AG09309 (cell line): ENCODE data around the gene TBX5.

ENCODE experiments used
- DNase-seq: peaks from one replicate; pipeline ENCODE4 v3.0.0-alpha.2; 2010; ENCODE audit warnings: low read depth
- H3K4me3 ChIP-seq: 2 replicates; pipeline ENCODE4 v1.5.1; 2011; ENCODE audit warnings: mild to moderate bottlenecking, low read depth, low read length, moderate library complexity; ENCODE audit not compliant: control insufficient read depth
- CTCF ChIP-seq: IDR thresholded peaks from 2 replicates; pipeline ENCODE4 v1.5.1; 2011; ENCODE audit warnings: mild to moderate bottlenecking, low read depth, low read length, inconsistent platforms; ENCODE audit not compliant: insufficient read depth, control insufficient read depth; ENCODE audit errors: missing control alignments

Gene TBX5

DNA sequence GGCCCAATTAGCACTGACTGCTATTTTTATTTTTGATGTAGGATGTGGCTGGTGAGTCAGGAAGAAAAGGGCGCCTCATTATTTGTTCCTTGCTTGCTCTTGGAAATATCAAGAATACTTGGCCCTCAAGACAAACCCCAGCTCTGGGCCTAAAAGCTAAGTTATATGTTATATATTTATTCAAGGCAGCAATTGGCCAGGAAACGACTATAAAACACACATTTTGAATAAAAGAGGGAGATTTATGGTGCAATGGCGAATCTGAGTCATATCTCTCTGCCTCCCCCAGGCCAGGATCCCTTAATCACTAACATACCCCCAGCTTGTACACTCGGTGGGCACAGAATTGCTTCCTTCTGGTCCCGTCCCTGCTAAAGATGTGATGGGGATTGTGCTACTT lies 63.3 kb downstream of the TBX5 start:
- no peak overlapping the region for H3K4me3 ChIP-seq
- DNase-seq = peak; percentile 33
- TF ChIP-seq CTCF = no peak

DNA sequence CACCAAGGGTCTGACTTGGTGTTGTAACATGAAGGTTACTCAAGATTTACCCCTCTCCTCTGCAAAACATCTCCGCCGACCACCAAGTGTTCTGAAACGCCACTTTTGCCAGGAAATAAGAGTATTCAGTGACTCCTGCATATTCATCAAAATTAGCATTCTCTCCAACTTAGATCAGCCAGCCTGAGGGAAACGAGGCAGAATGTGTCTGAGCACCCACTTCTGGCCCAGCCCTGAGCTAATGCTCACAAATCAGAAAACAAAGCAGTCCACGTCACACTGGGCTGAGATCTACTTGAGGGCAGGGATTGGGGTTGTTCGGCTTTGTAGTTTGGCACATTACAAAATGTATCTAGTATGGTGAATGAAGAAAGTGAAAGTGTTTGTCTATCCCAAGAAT lies 64.3 kb downstream of the TBX5 start:
- no peak for DNase-seq
- TF ChIP-seq CTCF = no peak
- no peak overlapping the region for H3K4me3 ChIP-seq

GRCh38 chr12:114340231-114340630 lies 65.7 kb downstream of the TBX5 start:
- TF ChIP-seq CTCF = no peak
- DNase-seq = no peak

DNA sequence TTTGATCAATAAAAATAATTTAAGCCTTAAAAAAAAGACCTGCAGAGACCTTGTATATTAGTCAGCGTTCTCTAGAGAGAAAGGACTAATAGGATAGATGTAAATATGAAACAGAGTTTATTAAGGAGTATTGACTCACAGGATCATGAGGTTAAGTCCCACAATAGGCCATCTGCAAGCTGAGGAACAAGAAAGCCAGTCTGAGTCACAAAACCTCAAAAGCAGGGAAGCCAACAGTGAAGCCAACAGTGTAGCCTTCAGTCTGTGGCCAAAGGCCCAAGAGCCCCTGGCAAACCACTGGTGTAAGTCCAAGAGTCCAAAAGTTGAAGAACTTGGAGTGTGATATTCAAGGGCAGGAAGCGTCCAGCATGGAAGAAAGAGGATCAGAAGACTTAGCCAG lies 66.3 kb downstream of the TBX5 start:
- H3K4me3 ChIP-seq = no peak overlapping the region
- DNase-seq = peak; percentile 75
- TF ChIP-seq CTCF = no peak

More at GRCh38 chr12:114340231-114340630, 65.7 kb downstream of the TBX5 start:
- H3K4me3 ChIP-seq = no peak overlapping the region

DNA sequence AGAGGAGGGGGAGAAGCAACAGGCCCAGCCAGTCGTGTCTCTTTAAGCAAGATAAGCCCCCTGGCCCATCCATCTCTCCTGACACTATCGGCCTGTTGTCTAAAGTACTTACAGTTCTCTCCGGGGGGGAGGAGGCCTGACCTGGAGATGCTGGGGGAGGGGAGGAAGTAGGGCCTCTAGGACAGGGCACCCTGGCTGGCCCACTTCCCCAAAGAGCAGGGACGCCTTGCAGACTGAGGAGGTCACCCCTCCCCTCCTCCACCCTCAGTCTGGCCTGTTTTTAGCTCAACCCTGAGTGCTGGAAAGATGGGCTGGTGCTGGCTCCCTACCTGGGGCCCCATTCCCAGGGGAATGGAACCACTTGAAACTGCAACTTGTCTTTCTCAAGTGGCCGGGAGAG lies 70.3 kb downstream of the TBX5 start:
- no peak for DNase-seq
- H3K4me3 ChIP-seq = no peak overlapping the region
- no peak for TF ChIP-seq CTCF

DNA sequence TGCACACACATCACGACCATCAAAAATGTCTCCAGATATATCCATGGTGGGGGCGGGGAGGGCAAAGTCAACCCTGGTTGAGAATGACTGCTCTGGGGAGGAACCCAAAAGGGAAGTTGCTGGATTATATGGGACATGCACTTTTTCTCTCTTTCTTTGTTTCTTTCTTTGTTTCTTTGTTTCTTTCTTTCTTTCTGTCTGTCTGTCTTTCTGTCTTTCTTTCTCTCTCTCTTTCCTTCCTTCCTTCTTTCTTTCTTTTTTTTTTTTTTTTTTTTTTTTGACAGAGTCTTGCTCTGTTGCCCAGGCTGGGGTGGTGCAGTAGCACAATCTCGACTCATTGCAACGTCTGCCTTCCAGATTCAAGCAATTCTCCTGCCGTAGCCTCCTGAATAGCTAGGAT lies 71.5 kb downstream of the TBX5 start:
- no peak overlapping the region for H3K4me3 ChIP-seq
- no peak for DNase-seq
- no peak for TF ChIP-seq CTCF

DNA sequence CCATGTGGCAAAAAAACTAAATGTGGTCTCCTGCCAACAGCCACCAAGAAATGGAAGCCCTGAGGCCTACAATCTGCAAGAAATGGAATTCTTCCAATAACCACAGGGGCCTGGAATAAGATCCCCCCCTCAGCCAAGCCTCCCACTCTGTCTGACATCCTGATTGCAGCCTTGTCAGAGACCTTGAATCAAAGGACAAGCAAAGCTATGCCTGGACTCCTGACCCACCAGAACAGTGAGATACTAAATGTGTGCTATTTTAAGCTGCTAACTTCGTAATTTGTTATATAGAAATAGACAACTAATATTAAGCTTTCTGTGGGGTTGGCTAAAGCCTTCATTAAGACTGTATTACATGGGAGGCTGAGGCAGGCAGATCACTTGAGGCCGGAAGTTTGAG lies 77.7 kb downstream of the TBX5 start:
- no peak overlapping the region for H3K4me3 ChIP-seq
- no peak for TF ChIP-seq CTCF
- DNase-seq = no peak
